Measurements from ENCODE around the gene LMBRD2. TPM values are rescaled to one million over a fixed set of nuclear protein-coding genes. Genes with fewer than 3 reads are reported as not detected.

LMBRD2 gene
- total RNA-seq, 3 donors from 2014 or later = 11.0 to 19.3 (median 13.1) TPM

DNA sequence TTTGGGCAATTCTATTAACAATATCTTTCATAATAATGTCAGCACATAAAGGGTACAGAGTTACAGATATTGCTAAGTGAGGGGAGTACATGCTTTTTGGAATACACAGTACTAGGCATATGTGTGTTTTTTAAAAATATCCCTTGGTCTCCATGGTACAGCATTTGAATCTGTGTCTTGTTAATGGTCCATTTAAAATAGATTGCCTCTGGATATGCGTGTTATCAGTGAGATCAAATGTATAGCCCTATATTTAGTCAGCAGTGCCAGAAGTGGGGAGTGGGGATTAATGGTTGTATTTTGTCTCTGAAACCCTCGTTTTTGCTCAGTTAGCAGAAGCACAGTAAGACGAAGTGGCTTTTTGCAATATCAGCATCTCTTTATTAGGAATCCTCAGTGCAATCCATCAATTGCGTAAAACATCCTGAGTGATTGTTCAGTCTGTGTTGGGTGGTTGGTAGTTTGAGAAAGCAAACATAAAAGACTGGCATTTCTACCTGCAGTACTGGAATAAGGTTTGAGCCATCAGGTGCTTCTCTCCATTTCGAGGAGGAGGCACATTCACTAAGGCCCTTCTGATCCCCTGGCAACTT, 19.2 kb upstream of the LMBRD2 start:
- H3K36me3 ChIP-seq = no peaks in the 10 kb centered on the region
- H3K4me3 ChIP-seq = no peak overlapping the region
- no peak for TF ChIP-seq POLR2A (IDR thresholded peaks at IDR 0.05)
- no peak for TF ChIP-seq POLR2AphosphoS5 (IDR thresholded peaks at IDR 0.05)
- TF ChIP-seq, protein P1, sequence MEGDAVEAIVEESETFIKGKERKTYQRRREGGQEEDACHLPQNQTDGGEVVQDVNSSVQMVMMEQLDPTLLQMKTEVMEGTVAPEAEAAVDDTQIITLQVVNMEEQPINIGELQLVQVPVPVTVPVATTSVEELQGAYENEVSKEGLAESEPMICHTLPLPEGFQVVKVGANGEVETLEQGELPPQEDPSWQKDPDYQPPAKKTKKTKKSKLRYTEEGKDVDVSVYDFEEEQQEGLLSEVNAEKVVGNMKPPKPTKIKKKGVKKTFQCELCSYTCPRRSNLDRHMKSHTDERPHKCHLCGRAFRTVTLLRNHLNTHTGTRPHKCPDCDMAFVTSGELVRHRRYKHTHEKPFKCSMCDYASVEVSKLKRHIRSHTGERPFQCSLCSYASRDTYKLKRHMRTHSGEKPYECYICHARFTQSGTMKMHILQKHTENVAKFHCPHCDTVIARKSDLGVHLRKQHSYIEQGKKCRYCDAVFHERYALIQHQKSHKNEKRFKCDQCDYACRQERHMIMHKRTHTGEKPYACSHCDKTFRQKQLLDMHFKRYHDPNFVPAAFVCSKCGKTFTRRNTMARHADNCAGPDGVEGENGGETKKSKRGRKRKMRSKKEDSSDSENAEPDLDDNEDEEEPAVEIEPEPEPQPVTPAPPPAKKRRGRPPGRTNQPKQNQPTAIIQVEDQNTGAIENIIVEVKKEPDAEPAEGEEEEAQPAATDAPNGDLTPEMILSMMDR (IDR thresholded peaks at IDR 0.05) = no peak

GRCh38 chr5:36168737-36169136, 17.1 kb upstream of the LMBRD2 start:
- Histone ChIP-seq H3K4me1 (no peaks in the 10 kb centered on the region), H3K27me3 (no peaks in the 10 kb centered on the region), H3K9me3 (no peaks in the 10 kb centered on the region), H3K36me3 (no peaks in the 10 kb centered on the region), H3K4me3 (no peak overlapping the region), H3K27ac (no peak overlapping the region)
- intact Hi-C loops (cut with DNase I; ENCODE audit: low total_unique reads) = no loop called here
- no peak for DNase-seq (ENCODE audit: low spot score in 2 of 2)
- TF ChIP-seq, protein P1 (IDR thresholded peaks at IDR 0.05) = no peak
- no peak for TF ChIP-seq POLR2A (IDR thresholded peaks at IDR 0.05)

More for the DNA sequence above, 19.2 kb upstream of the LMBRD2 start:
- Histone ChIP-seq H3K27me3 (no peaks in the 10 kb centered on the region), H3K4me1 (no peaks in the 10 kb centered on the region), H3K9me3 (no peaks in the 10 kb centered on the region), H3K27ac (no peak overlapping the region)
- intact Hi-C loops (cut with DNase I; ENCODE audit: low total_unique reads) = loop anchor here (10.0 kb wide), 1 partner anchor 796 kb away; no protein-coding TSS in a partner anchor
- no peak for DNase-seq (ENCODE audit: low spot score in 2 of 2)

DNA sequence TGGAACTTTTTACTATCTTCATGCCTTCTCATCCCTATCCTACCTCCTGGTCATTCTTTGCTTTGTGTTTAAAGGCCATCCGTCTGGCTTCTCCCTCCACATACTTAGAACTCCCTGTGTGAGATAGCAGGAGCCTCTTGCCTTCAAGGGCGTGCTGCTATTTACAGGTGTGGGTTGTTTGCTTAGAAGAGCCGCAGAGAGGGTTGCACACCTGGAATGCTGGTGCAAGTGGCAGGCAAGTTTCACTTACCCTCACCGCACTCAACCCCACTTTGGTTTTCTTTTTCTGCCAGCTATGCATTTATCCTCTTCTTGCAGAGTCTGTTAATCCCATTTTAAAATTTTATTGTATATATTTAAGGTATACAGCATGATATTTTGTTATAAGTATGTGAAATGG, 12.8 kb upstream of the LMBRD2 start:
- no peak for DNase-seq (ENCODE audit: low spot score in 2 of 2)

DNA sequence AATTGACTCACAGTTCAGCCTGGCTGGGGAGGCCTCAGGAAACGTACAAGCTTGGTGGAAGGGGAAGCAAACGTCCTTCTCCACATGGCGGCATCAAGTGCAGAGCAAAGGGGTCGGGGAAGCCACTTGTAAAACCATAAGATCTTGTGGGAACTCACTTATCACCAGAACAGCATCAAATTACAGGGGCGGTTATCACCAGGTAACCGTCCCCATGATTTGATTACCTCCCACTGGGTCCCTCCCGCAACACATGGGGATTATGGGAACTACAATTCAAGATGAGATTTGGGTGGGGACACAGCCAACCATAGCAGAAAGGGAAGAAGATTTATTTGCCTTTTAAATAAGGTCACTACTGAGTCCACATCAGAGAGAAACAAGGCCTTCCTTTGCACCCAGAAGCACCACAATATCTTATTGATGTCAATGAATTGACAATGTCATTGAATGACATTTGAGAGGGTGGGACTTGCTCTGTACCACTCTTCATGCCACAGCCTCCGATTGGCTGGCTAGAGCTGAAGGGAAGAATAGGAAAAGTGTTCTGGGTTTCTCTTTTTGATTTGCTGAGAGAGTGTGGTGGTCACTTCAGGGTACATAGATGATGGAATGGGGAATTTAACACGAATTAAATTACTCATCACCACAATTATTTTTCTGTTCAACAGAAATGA, 11.3 kb upstream of the LMBRD2 start:
- H3K36me3 ChIP-seq = no peaks in the 10 kb centered on the region
- no peak for DNase-seq (ENCODE audit: low spot score in 2 of 2)
- H3K4me1 ChIP-seq = no peaks in the 10 kb centered on the region
- no peaks in the 10 kb centered on the region for H3K27me3 ChIP-seq
- intact Hi-C loops (cut with DNase I; ENCODE audit: low total_unique reads) = no loop called here
- H3K27ac ChIP-seq = no peak overlapping the region
- TF ChIP-seq POLR2A (IDR thresholded peaks at IDR 0.05) = no peak
- no peak for TF ChIP-seq POLR2AphosphoS5 (IDR thresholded peaks at IDR 0.05)
- TF ChIP-seq, protein P1 (IDR thresholded peaks at IDR 0.05) = no peak
- H3K9me3 ChIP-seq = no peaks in the 10 kb centered on the region
- H3K4me3 ChIP-seq = no peak overlapping the region

More for the DNA sequence above, 12.8 kb upstream of the LMBRD2 start:
- H3K4me1 ChIP-seq = no peaks in the 10 kb centered on the region
- no peak overlapping the region for H3K27ac ChIP-seq
- H3K36me3 ChIP-seq = no peaks in the 10 kb centered on the region
- intact Hi-C loops (cut with DNase I; ENCODE audit: low total_unique reads) = no loop called here
- no peaks in the 10 kb centered on the region for H3K9me3 ChIP-seq
- H3K27me3 ChIP-seq = no peaks in the 10 kb centered on the region
- H3K4me3 ChIP-seq = no peak overlapping the region
- TF ChIP-seq POLR2AphosphoS5 (IDR thresholded peaks at IDR 0.05) = no peak
- TF ChIP-seq, protein P1 (IDR thresholded peaks at IDR 0.05) = no peak
- no peak for TF ChIP-seq POLR2A (IDR thresholded peaks at IDR 0.05)

GRCh38 chr5:36161361-36161760, 9.7 kb upstream of the LMBRD2 start:
- no peaks in the 10 kb centered on the region for H3K27me3 ChIP-seq
- H3K27ac ChIP-seq = no peak overlapping the region
- H3K4me1 ChIP-seq = no peaks in the 10 kb centered on the region
- TF ChIP-seq, protein P1 (IDR thresholded peaks at IDR 0.05) = no peak
- TF ChIP-seq POLR2AphosphoS5 (IDR thresholded peaks at IDR 0.05) (no peak), POLR2A (IDR thresholded peaks at IDR 0.05) (no peak)
- intact Hi-C loops (cut with DNase I; ENCODE audit: low total_unique reads) = no loop called here
- H3K4me3 ChIP-seq = no peak overlapping the region
- H3K9me3 ChIP-seq = no peaks in the 10 kb centered on the region
- no peaks in the 10 kb centered on the region for H3K36me3 ChIP-seq
- DNase-seq (ENCODE audit: low spot score in 2 of 2) = no peak
